ENCODE data around the gene GPNMB. TPM values are rescaled to one million over a fixed set of nuclear protein-coding genes. Genes with fewer than 3 reads are reported as not detected.

GPNMB gene
- total RNA-seq, 1 experiment from 2014 or later = 17.4 TPM

DNA sequence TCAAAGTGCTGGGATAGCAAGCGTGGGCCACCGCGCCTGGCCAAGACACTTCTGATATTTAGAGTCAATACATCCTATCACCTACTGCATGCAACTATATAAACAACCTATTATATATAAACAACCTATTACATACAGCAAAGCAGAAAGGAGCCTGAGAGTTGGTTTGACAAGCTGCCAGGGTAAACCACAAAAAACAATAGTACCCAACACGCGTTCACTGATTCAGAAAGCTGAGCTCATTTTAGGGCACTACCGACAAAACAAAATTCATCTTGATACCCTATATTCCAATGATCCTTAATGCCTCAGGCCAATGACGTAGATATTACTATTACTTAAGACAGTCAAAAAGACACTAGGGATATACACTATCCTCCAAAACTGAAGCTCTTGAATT lies 68.8 kb downstream of the GPNMB start:
- ChIA-PET CTCF (interaction anchor here (1.1 kb wide), 1 partner anchor 43 kb away, joined by 5 read pairs; no protein-coding TSS in a partner anchor), POLR2A (ENCODE audit: unreplicated experiment) (no interaction called here)
- intact Hi-C loops (cut with micrococcal nuclease; ENCODE audit: unreplicated experiment) = no loop called here
- H3K36me3 ChIP-seq (ENCODE audit: low read depth) = peaks cover 76% of the 10 kb centered on the region
- no peaks in the 10 kb centered on the region for H3K9me3 ChIP-seq (ENCODE audit: insufficient read depth, low read depth)
- no peak overlapping the region for H2AFZ ChIP-seq
- H3K4me3 ChIP-seq = no peak overlapping the region
- H3K27me3 ChIP-seq (ENCODE audit: insufficient read depth, low read depth) = no peaks in the 10 kb centered on the region
- peaks cover 17% of the 10 kb centered on the region; the same call in 1 of the 2 replicates for H3K79me2 ChIP-seq (ENCODE audit: low read depth)
- no peak overlapping the region for H3K27ac ChIP-seq
- TF ChIP-seq, protein P1, sequence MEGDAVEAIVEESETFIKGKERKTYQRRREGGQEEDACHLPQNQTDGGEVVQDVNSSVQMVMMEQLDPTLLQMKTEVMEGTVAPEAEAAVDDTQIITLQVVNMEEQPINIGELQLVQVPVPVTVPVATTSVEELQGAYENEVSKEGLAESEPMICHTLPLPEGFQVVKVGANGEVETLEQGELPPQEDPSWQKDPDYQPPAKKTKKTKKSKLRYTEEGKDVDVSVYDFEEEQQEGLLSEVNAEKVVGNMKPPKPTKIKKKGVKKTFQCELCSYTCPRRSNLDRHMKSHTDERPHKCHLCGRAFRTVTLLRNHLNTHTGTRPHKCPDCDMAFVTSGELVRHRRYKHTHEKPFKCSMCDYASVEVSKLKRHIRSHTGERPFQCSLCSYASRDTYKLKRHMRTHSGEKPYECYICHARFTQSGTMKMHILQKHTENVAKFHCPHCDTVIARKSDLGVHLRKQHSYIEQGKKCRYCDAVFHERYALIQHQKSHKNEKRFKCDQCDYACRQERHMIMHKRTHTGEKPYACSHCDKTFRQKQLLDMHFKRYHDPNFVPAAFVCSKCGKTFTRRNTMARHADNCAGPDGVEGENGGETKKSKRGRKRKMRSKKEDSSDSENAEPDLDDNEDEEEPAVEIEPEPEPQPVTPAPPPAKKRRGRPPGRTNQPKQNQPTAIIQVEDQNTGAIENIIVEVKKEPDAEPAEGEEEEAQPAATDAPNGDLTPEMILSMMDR (conservative IDR thresholded peaks at IDR 0.05) = no peak
- TF ChIP-seq EZH2 (IDR thresholded peaks at IDR 0.05; ENCODE audit: low read depth) = no peak
- peaks cover 15% of the 10 kb centered on the region for H4K20me1 ChIP-seq (ENCODE audit: insufficient read depth)
- no TSS peak for BruUV-seq (replicated peaks)
- no peak for DNase-seq
- peaks cover 73% of the 10 kb centered on the region for H3F3A ChIP-seq (ENCODE audit: insufficient read depth, low read depth)
- H3K9me2 ChIP-seq (ENCODE audit: insufficient read depth) = no peaks in the 10 kb centered on the region
- H3K4me2 ChIP-seq = no peak overlapping the region
- no peaks in the 10 kb centered on the region for H3K4me1 ChIP-seq (replicated peaks; ENCODE audit: insufficient read depth)

Other genes starting within 250 kb of the GPNMB start
- 25.1 and 28.2 TPM in 2 replicates for gene HYCC1, start 232.6 kb upstream of the GPNMB start, total RNA-seq (2021)
- gene KLHL7, start 141.0 kb upstream of the GPNMB start, total RNA-seq (2021) = 46.3 and 61.0 TPM in 2 replicates
- 41.3 and 51.3 TPM in 2 replicates for gene NUP42, start 64.7 kb upstream of the GPNMB start, total RNA-seq (2021)
- gene MALSU1, start 52.6 kb downstream of the GPNMB start, total RNA-seq (2021) = 105 and 133 TPM in 2 replicates
- gene IGF2BP3, start 223.7 kb downstream of the GPNMB start, total RNA-seq (2021) = 132 and 139 TPM in 2 replicates